Vagina (tissue), 2 donors: ENCODE data around the gene TMEM255B.

Experiments
- CTCF ChIP-seq, 3 experiments: fragments of 450-650 bp in 2 of 3; fragments of 200-600 bp in 1 of 3; sonication (generic) in 1 of 3; IDR thresholded peaks; one replicate each; pipeline ENCODE4 v1.5.1; 2017 to 2019; ENCODE audit warnings: antibody characterized with exemption in 3 of 3, mild to moderate bottlenecking in 2 of 3, moderate library complexity in 2 of 3
- POLR2A ChIP-seq, 2 donors: fragments of 450-650 bp; IDR thresholded peaks; one replicate each; pipeline ENCODE4 v1.6.1; 2017; ENCODE audit warnings: antibody characterized with exemption in 2 of 2, mild to moderate bottlenecking in 2 of 2, moderate library complexity in 2 of 2

DNA sequence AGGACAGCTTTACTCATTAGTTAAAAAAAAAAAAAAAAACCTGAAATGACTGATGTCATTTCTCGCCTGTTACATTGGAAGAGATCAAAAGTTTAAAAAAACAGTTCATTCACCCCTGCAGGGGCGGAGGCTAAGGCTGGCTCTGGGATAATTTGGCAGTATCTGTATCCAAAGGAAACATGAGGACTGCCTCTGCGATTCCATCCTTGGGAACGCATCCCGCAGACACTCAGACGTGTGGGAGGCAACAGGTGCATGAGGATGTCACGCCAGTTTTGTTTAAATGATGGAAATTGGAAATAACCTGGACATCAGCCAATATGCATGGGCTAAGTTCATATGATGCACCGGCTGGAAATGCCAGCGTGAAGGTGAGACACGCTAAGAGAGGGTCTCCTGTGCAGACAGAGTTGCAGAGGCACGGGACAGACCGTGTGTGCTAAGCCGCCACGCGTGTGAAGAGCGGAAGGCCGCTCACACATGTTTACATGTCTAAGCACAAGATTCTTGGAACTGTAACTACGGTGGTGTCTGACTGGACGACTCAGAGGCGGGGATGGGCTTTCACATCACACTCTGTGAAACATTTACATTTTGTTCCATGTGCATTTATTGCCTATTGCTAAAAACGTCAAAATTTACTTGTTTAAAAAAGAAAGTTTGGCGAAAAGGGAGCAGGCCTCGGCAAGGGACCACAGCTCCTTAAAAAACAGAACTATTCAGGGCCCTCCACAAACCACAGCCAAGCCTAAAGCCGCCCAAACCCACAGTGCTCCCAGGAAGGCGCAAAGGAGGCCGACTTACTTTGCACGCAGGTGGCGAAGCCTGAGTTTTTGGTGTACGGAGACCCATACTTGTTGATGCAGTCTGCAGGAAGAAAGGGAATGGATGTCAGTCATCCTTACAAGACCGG, 87.0 kb downstream of the TMEM255B start:
- no peak for TF ChIP-seq POLR2A (IDR thresholded peaks at IDR 0.05)
- TF ChIP-seq CTCF (IDR thresholded peaks at IDR 0.05) = no peak
